Measurements from ENCODE around the gene ZNF197.

GRCh38 chr3:44584646-44585501, 40.0 kb upstream of the ZNF197 start, which contains the start of gene ZNF660:
- no peak for TF ChIP-seq ZFX (IDR thresholded peaks at IDR 0.05; ENCODE audit: borderline replicate concordance)
- TF ChIP-seq CTCF (IDR thresholded peaks at IDR 0.05): no peak
